Smooth muscle cell (in vitro differentiated cells): ENCODE results near the gene ZNF583. TPM values are rescaled to one million over a fixed set of nuclear protein-coding genes. Genes with fewer than 3 reads are reported as not detected.

Experiments
- DNase-seq: peaks from one replicate; lab custom pipeline; 2025; ENCODE audit not compliant: unreplicated experiment; lab: John Stamatoyannopoulos, UW
- H2AFZ ChIP-seq: fragments of 200-600 bp; sonication (generic); 2 replicates; pipeline ENCODE4 v1.6.0; 2016; ENCODE audit warnings: antibody characterized with exemption, low read depth, mild to moderate bottlenecking
- H3F3A ChIP-seq: fragments of 200-600 bp; sonication (generic); 2 replicates; pipeline ENCODE4 v1.6.0; 2017; ENCODE audit warnings: antibody characterized with exemption, low read depth
- H3K27ac ChIP-seq: fragments of 200-600 bp; sonication (generic); 2 replicates; pipeline ENCODE4 v1.5.1; 2016; ENCODE audit warnings: low read depth, mild to moderate bottlenecking
- H3K27me3 ChIP-seq: fragments of 200-600 bp; sonication (generic); 2 replicates; pipeline ENCODE4 v1.6.1; 2016; ENCODE audit warnings: low read depth, mild to moderate bottlenecking
- H3K36me3 ChIP-seq: fragments of 200-600 bp; sonication (generic); 2 replicates; pipeline ENCODE4 v1.5.1; 2016; ENCODE audit warnings: low read depth
- H3K4me1 ChIP-seq: fragments of 200-600 bp; sonication (generic); 2 replicates; pipeline ENCODE4 v1.5.1; 2016; ENCODE audit warnings: low read depth
- H3K4me2 ChIP-seq: fragments of 200-600 bp; sonication (generic); 2 replicates; pipeline ENCODE4 v1.6.0; 2016; ENCODE audit warnings: mild to moderate bottlenecking
- H3K4me3 ChIP-seq: fragments of 200-600 bp; sonication (generic); 2 replicates; pipeline ENCODE4 v1.5.1; 2016; ENCODE audit warnings: mild to moderate bottlenecking
- H3K79me2 ChIP-seq: fragments of 200-600 bp; sonication (generic); 2 replicates; pipeline ENCODE4 v1.6.0; 2016; ENCODE audit warnings: low read depth, mild to moderate bottlenecking
- H3K9ac ChIP-seq: fragments of 200-600 bp; sonication (generic); 2 replicates; pipeline ENCODE4 v1.6.0; 2016; ENCODE audit warnings: low read depth
- H3K9me3 ChIP-seq: fragments of 200-600 bp; sonication (generic); replicated peaks from 2 replicates; pipeline ENCODE4 v1.5.1; 2016; ENCODE audit warnings: low read depth
- H4K20me1 ChIP-seq: fragments of 200-600 bp; sonication (generic); 2 replicates; pipeline ENCODE4 v1.6.0; 2016; ENCODE audit warnings: low read depth
- CTCF ChIP-seq: fragments of 200-600 bp; sonication (generic); IDR thresholded peaks from 2 replicates; pipeline ENCODE4 v1.5.1; 2017; ENCODE audit warnings: borderline replicate concordance, mild to moderate bottlenecking, antibody characterized with exemption; ENCODE audit not compliant: insufficient read depth, poor library complexity, severe bottlenecking
- WGBS: methylation state at CpG from one replicate; pipeline ENCODE4 v1.1.7; 2016; ENCODE audit warnings: low lambda C conversion rate; 5-methylcytosine and 5-hydroxymethylcytosine counted together
- polyA plus RNA-seq: library from polyadenylated mRNA; unstranded; fragments of >200 nt; fragmentation: Nextera tagmentation; extraction: Ambion mirVana; gene quantifications from 2 replicates; pipeline ENCODE4 v1.2.1, GENCODE V29; 2016
- total RNA-seq: library from RNA; depleted of rRNA; stranded (reverse); fragments of >200 nt; gene quantifications from 2 replicates; pipeline ENCODE4 v1.2.3, GENCODE V29; 2014

The ZNF583 gene
- total and polyA plus RNA-seq, 2 experiments from 2014 or later = 5.2 to 5.5 TPM

DNA sequence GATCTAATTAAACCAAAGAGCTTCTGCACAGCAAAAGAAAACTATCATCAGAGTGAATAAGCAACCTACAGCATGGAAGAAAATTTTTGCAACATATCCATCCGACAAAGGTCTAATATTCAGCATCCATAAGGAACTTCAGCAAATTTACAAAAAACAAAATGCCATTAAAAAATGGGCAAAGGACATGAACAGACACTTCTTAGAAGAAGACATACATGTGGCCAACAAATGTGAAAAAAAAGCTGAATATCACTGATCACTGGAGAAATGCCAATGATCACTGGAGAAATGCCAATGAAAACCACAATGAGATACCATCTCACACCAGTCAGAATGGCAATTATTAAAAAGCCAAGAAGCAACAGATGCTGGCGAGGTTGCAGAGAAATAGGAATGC is 43.3 kb upstream of the ZNF583 start:
- Histone ChIP-seq H2AFZ (no peak overlapping the region), H3K27ac (no peak overlapping the region), H3K4me2 (no peak overlapping the region), H3K4me3 (no peak overlapping the region), H3K9ac (no peak overlapping the region), H3K79me2 (no peaks in the 10 kb centered on the region), H3K27me3 (no peaks in the 10 kb centered on the region), H3F3A (no peaks in the 10 kb centered on the region), H3K36me3 (no peaks in the 10 kb centered on the region), H4K20me1 (no peaks in the 10 kb centered on the region), H3K9me3 (no peaks in the 10 kb centered on the region), H3K4me1 (no peaks in the 10 kb centered on the region)
- no peak for DNase-seq
- no peak for TF ChIP-seq CTCF
- 88% methylated on average over 2 of the region's 2 CpGs for WGBS

GRCh38 chr19:56367829-56368711 is 36.1 kb upstream of the ZNF583 start:
- Histone ChIP-seq H3K79me2 (peaks cover 4% of the 10 kb centered on the region), H4K20me1 (no peaks in the 10 kb centered on the region), H3K4me3 (peak overlapping the region; percentile 55), H3K9me3 (no peaks in the 10 kb centered on the region), H3F3A (peaks cover 4% of the 10 kb centered on the region), H3K4me2 (peak overlapping the region; percentile 90), H3K4me1 (no peaks in the 10 kb centered on the region), H3K36me3 (peaks cover 6% of the 10 kb centered on the region), H3K27me3 (no peaks in the 10 kb centered on the region), H3K27ac (peak overlapping the region; percentile 82), H2AFZ (peak overlapping the region; percentile 83), H3K9ac (peak overlapping the region; percentile 65)
- DNase-seq = peak; percentile 44
- WGBS = 43% methylated on average over 65 of the region's 65 CpGs
- TF ChIP-seq CTCF = no peak

DNA sequence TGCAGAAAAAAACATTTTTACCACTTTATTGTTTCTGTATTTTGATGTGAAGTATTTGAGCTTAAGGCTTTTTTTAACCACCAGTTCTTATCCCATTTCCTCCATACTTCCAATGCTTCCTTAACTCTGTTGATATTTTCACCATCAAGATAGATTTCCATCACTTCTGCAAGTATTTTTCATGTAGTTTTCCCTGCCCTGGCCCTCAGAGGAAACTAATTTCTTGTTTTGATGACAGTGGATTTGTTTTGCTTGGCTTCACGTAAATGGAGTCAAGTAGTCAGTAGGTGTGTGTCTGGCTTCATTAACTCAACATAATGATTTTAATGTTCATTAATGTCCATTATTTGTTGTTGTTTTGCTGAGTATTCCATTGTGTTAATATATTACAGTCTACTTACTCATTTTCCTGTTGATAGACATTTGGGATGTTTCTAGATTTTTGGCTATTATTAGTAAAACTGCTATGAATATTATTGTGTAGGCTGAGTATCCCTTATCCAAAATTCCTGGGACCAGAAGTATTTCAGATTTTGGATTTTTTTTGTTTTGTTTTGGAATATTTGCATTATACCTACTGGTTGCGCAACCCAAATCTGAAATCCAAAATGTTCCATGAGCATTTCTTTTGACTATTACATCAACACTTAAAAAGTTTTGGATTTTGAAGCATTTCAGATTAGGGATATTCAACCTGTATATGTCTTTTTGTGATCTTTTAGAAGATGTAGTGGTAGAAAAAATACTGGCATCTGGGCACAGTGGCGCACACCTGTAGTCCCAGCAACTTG is 34.1 kb upstream of the ZNF583 start:
- no peak overlapping the region for H3K4me2 ChIP-seq
- 90% methylated on average over 3 of the region's 3 CpGs for WGBS
- no peak for TF ChIP-seq CTCF

More for the DNA sequence above, 34.1 kb upstream of the ZNF583 start:
- H3K79me2 ChIP-seq = peaks cover 6% of the 10 kb centered on the region
- peak overlapping the region; percentile 55 for H3K4me3 ChIP-seq
- H3K4me1 ChIP-seq = no peaks in the 10 kb centered on the region
- H2AFZ ChIP-seq = no peak overlapping the region
- DNase-seq = no peak
- H3K27ac ChIP-seq = no peak overlapping the region
- H3K36me3 ChIP-seq = peaks cover 23% of the 10 kb centered on the region
- no peaks in the 10 kb centered on the region for H4K20me1 ChIP-seq
- H3K27me3 ChIP-seq = no peaks in the 10 kb centered on the region
- peaks cover 4% of the 10 kb centered on the region for H3F3A ChIP-seq
- no peak overlapping the region for H3K9ac ChIP-seq
- peaks cover 12% of the 10 kb centered on the region for H3K9me3 ChIP-seq
